Measurements from ENCODE around the gene APOOL.

GRCh38 chrX:85012098-85012497 is 8.4 kb downstream of the APOOL start:
- no peak for TF ChIP-seq ZNF24 (tag by site-specific recombination; IDR thresholded peaks at IDR 0.05)
- TF ChIP-seq, protein P1, sequence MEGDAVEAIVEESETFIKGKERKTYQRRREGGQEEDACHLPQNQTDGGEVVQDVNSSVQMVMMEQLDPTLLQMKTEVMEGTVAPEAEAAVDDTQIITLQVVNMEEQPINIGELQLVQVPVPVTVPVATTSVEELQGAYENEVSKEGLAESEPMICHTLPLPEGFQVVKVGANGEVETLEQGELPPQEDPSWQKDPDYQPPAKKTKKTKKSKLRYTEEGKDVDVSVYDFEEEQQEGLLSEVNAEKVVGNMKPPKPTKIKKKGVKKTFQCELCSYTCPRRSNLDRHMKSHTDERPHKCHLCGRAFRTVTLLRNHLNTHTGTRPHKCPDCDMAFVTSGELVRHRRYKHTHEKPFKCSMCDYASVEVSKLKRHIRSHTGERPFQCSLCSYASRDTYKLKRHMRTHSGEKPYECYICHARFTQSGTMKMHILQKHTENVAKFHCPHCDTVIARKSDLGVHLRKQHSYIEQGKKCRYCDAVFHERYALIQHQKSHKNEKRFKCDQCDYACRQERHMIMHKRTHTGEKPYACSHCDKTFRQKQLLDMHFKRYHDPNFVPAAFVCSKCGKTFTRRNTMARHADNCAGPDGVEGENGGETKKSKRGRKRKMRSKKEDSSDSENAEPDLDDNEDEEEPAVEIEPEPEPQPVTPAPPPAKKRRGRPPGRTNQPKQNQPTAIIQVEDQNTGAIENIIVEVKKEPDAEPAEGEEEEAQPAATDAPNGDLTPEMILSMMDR (tag by site-specific recombination; IDR thresholded peaks at IDR 0.05) = no peak
- no peak for TF ChIP-seq ZNF639 (tag by site-specific recombination; IDR thresholded peaks at IDR 0.05)
- no peak for TF ChIP-seq ZBTB21 (tag by site-specific recombination; IDR thresholded peaks at IDR 0.05)
- no peak for TF ChIP-seq ZBTB17 (tag by site-specific recombination; IDR thresholded peaks at IDR 0.05)
- TF ChIP-seq ZSCAN30 (tag by site-specific recombination; IDR thresholded peaks at IDR 0.05) = no peak
- TF ChIP-seq ZNF132 (tag by site-specific recombination; IDR thresholded peaks at IDR 0.05; ENCODE audit: borderline replicate concordance) = no peak
- TF ChIP-seq ZFP69B (tag by site-specific recombination; IDR thresholded peaks at IDR 0.05) = no peak

Data from HEK293 (cell line).